T-helper 1 cell treated with Interleukin-12 subunit alpha and Interleukin-12 subunit beta and Interleukin-4 antibody, amounts not matched to agents 30 μg/mL and 1 μg/mL, for 36 hours (primary cell): ENCODE results near the gene PDPK1.

Experiments
- H3K27ac Mint-ChIP-seq: one replicate; pipeline ENCODE4 v1.8.0; 2021; ENCODE audit warnings: mild to moderate bottlenecking, mixed read lengths
- H3K27me3 Mint-ChIP-seq: one replicate; pipeline ENCODE4 v1.8.0; 2021; ENCODE audit warnings: low read depth, mixed read lengths
- H3K36me3 Mint-ChIP-seq: one replicate; pipeline ENCODE4 v1.8.0; 2021; ENCODE audit warnings: low read depth, mixed read lengths
- H3K4me1 Mint-ChIP-seq: one replicate; pipeline ENCODE4 v1.8.0; 2021; ENCODE audit warnings: low read depth, mixed read lengths
- H3K4me3 Mint-ChIP-seq: one replicate; pipeline ENCODE4 v1.8.0; 2021; ENCODE audit warnings: mild to moderate bottlenecking, moderate library complexity, mixed read lengths
- H3K9me3 Mint-ChIP-seq: one replicate; pipeline ENCODE4 v1.8.0; 2021; ENCODE audit warnings: mixed read lengths

The PDPK1 gene

DNA sequence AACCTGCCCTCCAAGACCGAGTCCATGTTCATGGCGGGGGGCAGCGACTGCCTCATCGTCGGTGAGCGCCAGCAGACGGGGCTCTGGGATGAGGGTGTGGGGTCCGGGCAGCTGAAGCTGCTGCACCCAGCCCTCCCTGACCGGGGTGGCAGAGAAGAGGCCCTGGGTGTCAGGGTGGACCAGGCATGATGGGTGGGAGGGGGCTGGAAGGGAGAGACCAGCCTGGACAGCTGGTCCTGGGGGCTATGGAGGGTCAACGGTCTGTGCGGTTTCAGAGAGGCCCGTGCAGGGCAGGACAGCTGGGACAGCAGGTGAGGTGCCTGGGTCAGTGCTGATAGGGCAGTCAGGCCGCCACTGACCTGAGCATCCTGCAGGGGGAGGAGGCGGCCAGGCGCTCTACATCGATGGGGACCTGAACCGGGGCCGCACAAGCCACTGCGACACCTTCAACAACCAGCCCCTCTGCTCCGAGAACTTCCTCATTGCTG, 37.3 kb upstream of the PDPK1 start:
- no peak overlapping the region for H3K27ac Mint-ChIP-seq
- H3K27me3 Mint-ChIP-seq, result no peaks in the 10 kb centered on the region
- H3K4me3 Mint-ChIP-seq, result no peak overlapping the region
- no peaks in the 10 kb centered on the region for H3K4me1 Mint-ChIP-seq
- H3K9me3 Mint-ChIP-seq, result no peaks in the 10 kb centered on the region
- no peaks in the 10 kb centered on the region for H3K36me3 Mint-ChIP-seq

DNA sequence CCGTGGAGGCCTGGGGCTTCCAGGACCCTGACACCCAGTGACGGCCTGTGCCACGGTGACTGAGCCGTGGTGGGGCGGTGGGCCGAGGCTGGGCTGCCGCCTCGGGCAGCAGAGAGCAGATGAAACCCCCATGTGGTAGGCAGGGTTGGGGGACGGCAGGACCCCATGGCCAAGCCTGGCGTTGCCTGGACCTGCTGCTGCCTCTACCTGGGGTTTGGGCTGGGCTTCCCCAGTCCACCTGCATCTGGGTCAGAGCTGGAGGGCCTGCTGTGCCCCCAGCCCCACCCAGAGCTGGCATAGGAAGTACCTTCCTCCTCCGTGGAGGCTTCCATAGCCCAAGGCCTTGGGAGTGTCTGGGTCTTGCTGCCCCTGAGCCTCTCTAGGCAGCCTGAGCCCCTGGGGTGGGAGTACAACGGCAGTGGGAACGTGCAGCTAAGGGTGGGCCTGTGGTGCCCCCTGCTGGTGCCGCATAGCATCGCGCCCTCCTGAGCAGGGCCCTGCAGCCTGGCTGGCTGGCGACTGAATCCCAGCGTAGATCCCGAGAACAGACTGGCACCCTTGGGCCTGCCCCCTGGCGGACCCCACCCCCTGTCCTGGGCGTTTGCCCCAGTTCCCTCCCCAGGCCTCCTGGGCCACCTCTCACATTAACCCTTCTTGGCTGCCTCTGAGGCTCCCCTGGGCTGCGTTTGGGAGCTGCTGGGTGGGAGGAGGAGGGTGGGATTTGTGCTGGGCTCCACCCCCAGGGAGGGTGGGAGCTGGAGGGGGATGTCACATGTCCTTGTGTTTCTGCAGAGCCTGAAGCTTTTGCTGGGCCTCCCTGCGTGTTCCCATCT, 36.7 kb upstream of the PDPK1 start:
- H3K27ac Mint-ChIP-seq, result no peak overlapping the region
- no peaks in the 10 kb centered on the region for H3K36me3 Mint-ChIP-seq
- no peak overlapping the region for H3K4me3 Mint-ChIP-seq
- no peaks in the 10 kb centered on the region for H3K9me3 Mint-ChIP-seq
- no peaks in the 10 kb centered on the region for H3K27me3 Mint-ChIP-seq
- no peaks in the 10 kb centered on the region for H3K4me1 Mint-ChIP-seq

DNA sequence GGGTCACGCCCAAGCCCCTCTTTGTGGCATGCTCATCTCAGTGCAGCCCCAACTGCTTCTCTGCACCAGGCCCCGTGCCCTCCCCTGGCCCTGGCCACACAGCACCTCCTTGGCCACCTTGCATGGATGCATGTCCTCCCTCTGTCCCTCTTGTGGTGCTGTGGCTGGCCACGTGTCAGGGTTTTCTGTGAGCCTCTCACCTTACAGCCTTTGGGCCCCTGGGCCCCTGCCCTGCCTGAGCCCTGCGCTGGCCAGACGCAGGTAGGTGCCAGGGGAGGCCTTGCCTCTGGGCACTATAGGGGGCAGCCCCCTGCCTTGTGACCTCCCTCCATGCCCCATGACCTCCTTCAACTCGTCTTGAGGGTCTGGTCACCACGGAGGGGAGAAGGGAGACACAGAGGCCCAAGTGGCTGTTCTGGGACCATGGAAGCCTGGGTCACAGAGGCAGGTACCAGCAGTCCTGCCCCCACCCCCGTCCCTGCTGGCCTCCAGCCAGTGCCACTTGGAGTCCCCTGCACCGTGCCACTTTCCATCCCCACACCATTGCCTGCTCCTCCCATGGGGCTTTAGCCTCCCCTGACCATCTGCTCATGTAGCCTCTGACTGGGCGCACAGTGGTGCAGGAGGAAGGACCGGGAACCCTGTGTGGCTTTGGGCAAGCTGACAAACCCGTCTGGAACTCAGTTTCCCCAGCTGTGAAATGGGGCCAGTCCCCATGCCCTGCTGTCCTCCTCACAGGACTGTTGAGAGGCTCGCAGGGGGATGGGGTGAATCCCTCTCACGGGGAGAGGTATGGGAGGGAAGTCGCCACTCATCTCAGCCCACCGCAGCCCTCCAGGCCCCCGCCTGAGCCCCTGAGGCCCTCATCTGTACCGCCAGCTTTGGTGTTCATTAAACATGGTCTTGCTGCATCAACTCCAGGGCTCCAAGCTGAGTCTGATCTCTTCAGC, 35.6 kb upstream of the PDPK1 start:
- Mint-ChIP-seq H3K9me3 (no peaks in the 10 kb centered on the region), H3K4me3 (no peak overlapping the region), H3K27me3 (no peaks in the 10 kb centered on the region), H3K4me1 (no peaks in the 10 kb centered on the region), H3K27ac (no peak overlapping the region), H3K36me3 (no peaks in the 10 kb centered on the region)

DNA sequence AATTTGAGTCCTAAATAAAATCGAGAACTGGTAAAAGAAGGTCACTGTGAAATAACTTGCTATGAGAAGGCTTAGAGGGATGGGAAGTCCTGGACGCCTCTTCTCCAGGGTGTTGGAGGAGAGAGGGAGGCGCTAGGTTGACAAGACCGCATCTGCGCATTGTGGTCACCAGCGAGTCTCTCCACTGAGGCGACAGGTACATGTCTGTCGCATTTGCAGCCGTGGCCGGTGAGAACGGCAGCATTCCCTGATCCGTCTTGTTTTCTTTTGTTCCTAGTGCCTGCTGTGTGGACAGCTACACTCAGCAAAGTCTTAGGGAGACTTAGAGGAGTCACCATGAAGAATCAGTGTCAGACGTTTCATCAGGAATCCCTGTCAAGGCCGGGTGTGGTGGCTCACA, 32.1 kb upstream of the PDPK1 start:
- H3K4me3 Mint-ChIP-seq, result no peak overlapping the region
- H3K27ac Mint-ChIP-seq, result no peak overlapping the region
- no peaks in the 10 kb centered on the region for H3K4me1 Mint-ChIP-seq
- H3K27me3 Mint-ChIP-seq, result no peaks in the 10 kb centered on the region
- no peaks in the 10 kb centered on the region for H3K9me3 Mint-ChIP-seq
- H3K36me3 Mint-ChIP-seq, result no peaks in the 10 kb centered on the region

DNA sequence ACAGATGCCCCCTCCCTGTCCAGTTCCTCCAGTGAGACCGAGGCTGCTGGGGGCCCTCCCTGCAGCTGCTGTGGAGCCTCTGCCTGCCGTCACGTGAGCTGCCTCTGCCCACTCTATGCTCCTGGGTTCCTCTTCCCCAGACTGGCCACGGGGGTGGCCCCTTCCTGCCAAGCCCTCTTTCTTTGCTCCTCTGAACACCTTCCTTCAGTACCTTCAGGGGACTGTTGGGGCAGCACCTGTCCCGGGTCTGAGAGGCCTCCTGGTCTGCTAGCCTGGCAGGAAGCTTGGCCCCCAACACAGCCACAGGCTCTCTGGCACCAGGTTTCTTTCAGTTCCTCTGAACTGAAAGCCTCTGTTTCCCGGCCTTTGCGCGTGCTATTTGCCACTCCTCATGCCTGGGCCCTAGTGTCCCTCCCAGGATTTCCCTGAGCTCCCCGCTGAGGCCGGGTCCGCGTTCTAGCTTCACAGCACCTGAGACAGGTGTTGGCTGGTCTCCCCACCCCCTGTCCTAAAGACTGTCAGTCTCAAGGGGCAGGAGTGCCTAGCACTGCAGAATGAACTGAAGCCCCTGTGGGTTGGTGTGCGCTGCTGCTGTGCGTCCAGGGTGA, 30.7 kb upstream of the PDPK1 start:
- no peak overlapping the region for H3K4me3 Mint-ChIP-seq
- no peak overlapping the region for H3K27ac Mint-ChIP-seq
- peaks cover 2% of the 10 kb centered on the region for H3K4me1 Mint-ChIP-seq
- H3K9me3 Mint-ChIP-seq, result no peaks in the 10 kb centered on the region
- peaks cover 3% of the 10 kb centered on the region for H3K27me3 Mint-ChIP-seq
- H3K36me3 Mint-ChIP-seq, result no peaks in the 10 kb centered on the region

DNA sequence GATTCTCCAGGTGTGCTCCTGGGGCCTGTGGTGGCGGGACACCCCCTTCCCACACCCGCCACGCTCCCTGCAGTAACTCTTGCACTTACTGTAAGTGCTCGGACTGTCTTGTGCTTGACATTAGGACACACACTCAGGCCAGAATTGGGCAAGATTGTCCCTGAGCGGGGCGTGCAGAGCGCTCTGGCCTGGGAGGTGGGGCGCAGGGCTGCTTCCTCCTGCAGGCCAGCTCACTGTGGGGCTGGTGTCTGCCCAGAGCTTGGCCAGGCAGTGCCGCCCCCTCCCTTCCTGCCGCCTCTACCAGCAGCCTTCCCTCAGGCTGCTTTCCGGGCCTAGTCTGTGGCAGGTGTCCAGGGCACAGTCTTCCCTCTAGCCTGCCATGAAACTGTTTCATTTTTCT, 30.2 kb upstream of the PDPK1 start:
- Mint-ChIP-seq H3K27me3 (peaks cover 4% of the 10 kb centered on the region), H3K4me3 (no peak overlapping the region), H3K36me3 (no peaks in the 10 kb centered on the region), H3K4me1 (peaks cover 6% of the 10 kb centered on the region), H3K27ac (no peak overlapping the region), H3K9me3 (no peaks in the 10 kb centered on the region)

DNA sequence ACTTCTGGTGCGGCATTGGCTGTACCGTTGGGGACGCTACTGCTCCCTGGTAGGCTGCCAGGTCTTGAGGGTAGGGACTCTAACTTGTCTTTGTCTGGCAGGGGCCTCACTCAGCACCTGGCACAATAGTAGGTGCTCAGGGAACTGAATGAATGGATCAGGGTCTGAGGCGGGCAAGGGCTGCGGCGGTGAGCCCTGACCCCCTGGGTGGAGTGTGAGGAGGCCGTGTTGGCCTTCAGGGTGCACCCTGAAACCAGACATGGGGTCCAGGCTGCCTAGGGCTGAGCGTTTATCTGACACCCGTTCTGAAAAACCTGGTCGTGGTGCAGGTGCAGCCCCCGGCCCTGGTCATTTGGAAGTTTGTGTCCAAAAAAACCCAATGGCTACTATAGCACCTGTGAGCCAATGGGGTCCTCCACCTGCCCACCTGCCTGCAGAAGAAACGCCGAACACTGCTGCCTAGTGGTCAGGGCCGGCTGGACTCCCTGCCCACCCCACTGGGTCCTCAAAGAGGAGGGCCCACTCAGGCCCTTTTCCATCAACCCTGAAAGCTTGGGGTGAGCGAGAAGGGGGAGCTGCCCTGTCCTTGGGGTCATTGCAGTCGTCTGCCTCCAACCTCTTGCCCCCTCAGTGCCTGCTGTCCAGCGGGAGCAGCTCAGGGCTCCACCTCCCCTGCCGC, 29.0 kb upstream of the PDPK1 start:
- H3K27ac Mint-ChIP-seq, result no peak overlapping the region
- no peaks in the 10 kb centered on the region for H3K9me3 Mint-ChIP-seq
- H3K36me3 Mint-ChIP-seq, result no peaks in the 10 kb centered on the region
- peaks cover 13% of the 10 kb centered on the region for H3K4me1 Mint-ChIP-seq
- H3K27me3 Mint-ChIP-seq, result peaks cover 4% of the 10 kb centered on the region
- no peak overlapping the region for H3K4me3 Mint-ChIP-seq

DNA sequence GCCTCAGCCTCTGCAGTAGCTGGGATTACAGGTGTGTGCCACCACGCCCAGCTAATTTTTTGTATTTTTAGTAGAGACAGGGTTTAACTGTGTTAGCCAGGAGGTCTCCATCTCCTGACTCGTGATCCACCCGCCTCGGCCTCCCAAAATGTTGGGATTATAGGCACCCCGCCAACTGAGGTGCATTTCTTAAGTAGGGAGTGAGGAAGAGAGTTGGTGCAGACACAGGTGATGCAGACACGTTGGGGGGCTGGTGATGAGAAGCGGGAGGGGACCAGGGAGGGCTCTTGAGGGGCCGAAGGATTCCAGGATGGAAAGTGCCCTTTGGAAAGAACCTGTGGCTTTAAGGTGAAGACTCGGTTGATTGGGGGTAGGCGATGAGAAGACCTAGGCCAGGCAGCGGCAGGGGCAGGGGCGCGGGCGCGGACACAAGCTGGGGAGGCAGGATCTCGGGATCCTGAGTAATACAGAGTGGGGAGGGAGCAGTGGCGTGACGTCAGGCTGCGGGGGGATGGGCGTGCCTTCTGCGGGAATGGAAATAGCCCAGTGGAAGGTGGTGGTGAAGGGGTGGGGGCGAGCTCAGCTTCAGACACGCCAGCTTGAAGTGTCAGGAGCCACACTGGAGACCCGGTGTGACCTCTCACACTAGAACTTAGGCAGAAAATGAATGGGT, 26.6 kb upstream of the PDPK1 start:
- H3K27me3 Mint-ChIP-seq, result peaks cover 4% of the 10 kb centered on the region
- H3K9me3 Mint-ChIP-seq, result no peaks in the 10 kb centered on the region
- H3K4me1 Mint-ChIP-seq, result peaks cover 29% of the 10 kb centered on the region
- no peak overlapping the region for H3K27ac Mint-ChIP-seq
- H3K4me3 Mint-ChIP-seq, result no peak overlapping the region
- H3K36me3 Mint-ChIP-seq, result peaks cover 7% of the 10 kb centered on the region

DNA sequence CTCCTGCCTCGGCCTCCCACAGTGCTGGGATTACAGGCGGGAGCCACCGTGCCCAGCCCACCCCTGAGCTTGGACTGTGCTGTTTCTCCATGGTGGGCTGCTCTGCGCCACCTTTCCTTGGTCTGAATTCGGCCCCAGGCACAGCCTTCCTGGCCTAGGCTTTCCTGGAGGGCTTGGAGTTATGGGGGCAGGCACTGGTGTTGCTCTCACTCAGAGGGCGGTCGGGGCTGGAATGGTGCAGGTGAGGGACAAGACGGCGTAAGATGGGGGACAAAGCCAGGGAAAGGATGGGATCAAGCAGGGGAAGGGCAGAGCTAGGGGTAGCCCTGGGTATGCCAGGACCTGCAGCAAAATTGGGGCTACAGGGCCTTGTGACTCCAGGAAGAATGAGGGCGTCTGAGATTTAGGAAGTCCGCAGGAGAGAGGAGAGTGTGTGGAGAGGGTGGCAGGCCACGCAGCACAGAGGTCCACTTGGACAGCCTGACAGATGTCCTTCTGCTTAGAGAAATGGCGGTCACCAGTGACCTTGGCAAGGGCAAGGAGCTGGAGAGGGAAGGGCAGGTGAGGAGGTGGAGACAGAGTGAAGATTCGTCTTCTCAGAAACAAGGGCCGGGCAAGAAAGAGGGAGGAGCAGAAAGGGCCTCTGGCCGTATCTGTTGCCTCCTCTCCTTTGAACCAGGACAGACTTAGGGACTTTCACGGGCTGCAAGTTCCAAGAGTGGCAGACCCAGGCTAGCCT, 25.7 kb upstream of the PDPK1 start:
- Mint-ChIP-seq H3K27me3 (peaks cover 4% of the 10 kb centered on the region), H3K4me3 (peak overlapping the region; percentile 75), H3K9me3 (no peaks in the 10 kb centered on the region), H3K36me3 (peaks cover 7% of the 10 kb centered on the region), H3K4me1 (peaks cover 36% of the 10 kb centered on the region), H3K27ac (peak overlapping the region; percentile 90)

DNA sequence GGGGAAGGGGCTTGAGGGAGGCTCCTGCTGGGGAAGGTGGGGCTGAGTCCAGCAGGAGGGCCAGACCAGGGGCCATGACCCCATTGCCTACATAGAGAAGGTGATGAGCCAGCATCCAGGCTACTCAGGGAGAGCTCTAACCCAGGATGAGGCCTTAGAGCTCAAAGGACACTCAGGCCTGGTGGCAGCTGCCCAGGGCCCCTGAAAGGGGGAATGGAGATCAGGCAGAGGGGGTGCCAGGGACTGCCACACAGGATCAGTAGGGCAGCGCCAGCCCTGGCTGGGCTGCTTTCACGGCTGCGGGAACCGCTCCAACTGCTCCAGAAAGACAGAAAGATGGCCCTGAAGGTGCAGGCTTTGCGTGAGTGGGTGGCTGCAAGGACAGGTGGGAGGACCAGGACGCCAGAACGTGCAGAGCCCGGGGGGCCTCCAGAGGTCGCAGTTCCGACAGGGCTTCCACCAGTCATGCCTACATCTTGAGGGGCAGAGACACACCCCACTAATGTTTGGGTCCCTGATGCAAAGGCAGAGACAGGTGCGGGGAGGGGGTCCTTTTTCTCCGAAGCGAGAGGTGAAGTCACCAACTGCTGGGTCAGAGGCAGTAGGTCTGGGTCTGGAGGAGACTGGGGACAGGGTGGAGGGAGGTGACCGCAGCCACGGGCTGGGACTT, 25.0 kb upstream of the PDPK1 start:
- Mint-ChIP-seq H3K4me1 (peaks cover 40% of the 10 kb centered on the region), H3K4me3 (peak overlapping the region; percentile 75), H3K36me3 (peaks cover 7% of the 10 kb centered on the region), H3K27ac (peak overlapping the region; percentile 90), H3K9me3 (no peaks in the 10 kb centered on the region), H3K27me3 (peaks cover 4% of the 10 kb centered on the region)

DNA sequence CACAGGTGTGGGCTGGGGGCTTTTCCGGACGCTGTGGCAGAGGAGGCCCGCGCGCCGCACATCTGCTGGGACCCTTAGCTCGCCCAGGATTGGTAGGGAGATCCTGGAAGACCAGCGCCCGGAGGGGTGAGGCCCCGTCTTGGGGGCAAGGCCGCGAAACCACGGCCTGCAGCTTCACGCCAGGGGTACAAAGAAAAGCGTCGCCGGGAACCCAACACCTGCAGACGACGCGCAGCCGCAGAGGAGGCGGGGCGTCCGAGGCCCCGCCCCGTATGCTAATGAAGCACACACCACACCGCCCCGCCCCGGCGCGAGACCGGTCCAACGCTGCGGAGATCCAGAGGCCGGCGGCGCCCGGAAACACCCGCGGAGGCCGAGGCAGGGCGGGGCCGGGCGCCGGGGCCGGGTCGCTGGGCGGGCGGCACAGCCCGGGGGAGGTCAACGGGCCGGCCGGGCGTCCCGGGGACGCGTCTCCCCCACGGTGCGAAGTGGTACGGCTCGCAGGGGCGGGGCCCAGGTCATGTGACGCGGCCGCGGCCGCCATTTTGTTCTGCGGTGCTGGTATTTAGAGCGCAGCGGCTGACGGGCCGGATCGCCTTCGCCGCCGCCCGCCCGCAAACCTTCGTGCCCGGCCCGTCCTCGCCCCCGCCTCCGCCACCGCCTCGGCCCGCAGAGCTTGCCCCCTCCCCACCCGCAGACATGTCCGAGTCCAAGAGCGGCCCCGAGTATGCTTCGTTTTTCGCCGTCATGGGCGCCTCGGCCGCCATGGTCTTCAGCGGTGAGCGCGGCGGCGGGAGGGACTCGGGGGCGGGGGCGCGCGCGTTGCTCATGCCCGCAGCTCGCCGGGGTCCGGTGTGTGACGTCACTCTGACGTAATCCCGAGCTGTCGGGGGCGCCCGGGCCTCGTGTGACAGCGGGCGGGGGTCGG, 24.2 kb upstream of the PDPK1 start, which contains the start of gene ATP6V0C:
ATP6V0C (plus strand) TSS at position 548 of the 928 bp plus-strand sequence; CDS start at position 700, 152 bp downstream.
- peak within 1 kb of the TSS; percentile 91 for H3K27ac Mint-ChIP-seq
- no peaks in the 10 kb centered on the region for H3K9me3 Mint-ChIP-seq
- H3K4me1 Mint-ChIP-seq, result peaks cover 40% of the 10 kb centered on the region
- H3K4me3 Mint-ChIP-seq, result peak within 1 kb of the TSS; percentile 87
- peaks cover 4% of the 10 kb centered on the region for H3K27me3 Mint-ChIP-seq
- peaks cover 7% of the 10 kb centered on the region for H3K36me3 Mint-ChIP-seq
